H9 (cell line): ENCODE data around the gene SORBS1. TPM values are rescaled to one million over a fixed set of nuclear protein-coding genes. Genes with fewer than 3 reads are reported as not detected.
A peak's percentile ranks its signal among the peaks of the same experiment; 100 is the strongest.

Experiments
- DNase-seq: peaks from one replicate; pipeline ENCODE4 v3.0.0-alpha.2; 2017
- H2AFZ ChIP-seq: one replicate; pipeline ENCODE4 v1.6.1; 2013; ENCODE audit warnings: mild to moderate bottlenecking, low read length, control low read depth, moderate library complexity
- H2AK5ac ChIP-seq: 2 replicates; pipeline ENCODE4 v1.6.1; 2013; ENCODE audit warnings: low read length, control low read depth, mixed read lengths; ENCODE audit not compliant: insufficient read length
- H2BK120ac ChIP-seq: one replicate; pipeline ENCODE4 v1.6.1; 2013; ENCODE audit warnings: low read depth, mild to moderate bottlenecking, low read length, control low read depth, inconsistent platforms; ENCODE audit not compliant: poor library complexity, severe bottlenecking
- H2BK12ac ChIP-seq: 2 replicates; pipeline ENCODE4 v1.6.1; 2013; ENCODE audit warnings: low read length, control low read depth, mixed read lengths, low read depth; ENCODE audit not compliant: insufficient read length
- H2BK15ac ChIP-seq: 2 replicates; pipeline ENCODE4 v1.6.1; 2013; ENCODE audit warnings: low read depth, low read length, control low read depth
- H2BK20ac ChIP-seq: one replicate; pipeline ENCODE4 v1.6.1; 2013; ENCODE audit warnings: low read depth, mild to moderate bottlenecking, low read length, control low read depth, inconsistent platforms; ENCODE audit not compliant: poor library complexity, severe bottlenecking
- H2BK5ac ChIP-seq: 2 replicates; pipeline ENCODE4 v1.6.1; 2013; ENCODE audit warnings: low read length, control low read depth, mixed read lengths; ENCODE audit not compliant: insufficient read length
- H3K14ac ChIP-seq: 2 replicates; pipeline ENCODE4 v1.6.1; 2013; ENCODE audit warnings: low read length, control low read depth; ENCODE audit not compliant: insufficient read depth
- H3K18ac ChIP-seq: 2 replicates; pipeline ENCODE4 v1.6.1; 2013; ENCODE audit warnings: low read depth, mild to moderate bottlenecking, mixed read lengths, low read length, control low read depth; ENCODE audit not compliant: insufficient read length
- H3K23ac ChIP-seq: 2 replicates; pipeline ENCODE4 v1.6.1; 2013; ENCODE audit warnings: low read length, control low read depth, mixed read lengths, low read depth; ENCODE audit not compliant: insufficient read length
- H3K23me2 ChIP-seq: 2 replicates; pipeline ENCODE4 v1.6.1; 2013; ENCODE audit warnings: low read depth, mild to moderate bottlenecking, mixed read lengths, low read length, control low read depth; ENCODE audit not compliant: insufficient read length, poor library complexity, severe bottlenecking
- H3K27ac ChIP-seq: 2 replicates; pipeline ENCODE4 v1.5.1; 2013; ENCODE audit warnings: low read length, control low read depth, mixed read lengths, low read depth; ENCODE audit not compliant: insufficient read length
- H3K27me3 ChIP-seq: 2 replicates; pipeline ENCODE4 v1.6.1; 2013; ENCODE audit warnings: low read length, control low read depth, inconsistent platforms; ENCODE audit not compliant: insufficient read depth
- H3K4ac ChIP-seq: 2 replicates; pipeline ENCODE4 v1.6.1; 2013; ENCODE audit warnings: low read depth, mild to moderate bottlenecking, control low read depth, inconsistent platforms, low read length, moderate library complexity
- H3K4me1 ChIP-seq: 2 replicates; pipeline ENCODE4 v1.6.1; 2013; ENCODE audit warnings: low read length, control low read depth, inconsistent platforms; ENCODE audit not compliant: insufficient read depth
- H3K4me2 ChIP-seq: 2 replicates; pipeline ENCODE4 v1.6.1; 2013; ENCODE audit warnings: low read length, control low read depth, mixed read lengths; ENCODE audit not compliant: insufficient read length, insufficient read depth
- H3K56ac ChIP-seq: 2 replicates; pipeline ENCODE4 v1.6.1; 2013; ENCODE audit warnings: low read depth, mild to moderate bottlenecking, mixed read lengths, low read length, control low read depth; ENCODE audit not compliant: insufficient read length
- H3K79me1 ChIP-seq: 2 replicates; pipeline ENCODE4 v1.6.1; 2013; ENCODE audit warnings: low read depth, mild to moderate bottlenecking, moderate library complexity, low read length, control low read depth, inconsistent platforms; ENCODE audit not compliant: insufficient read depth, poor library complexity, severe bottlenecking
- H3K79me2 ChIP-seq: 2 replicates; pipeline ENCODE4 v1.6.1; 2013; ENCODE audit warnings: low read length, control low read depth, inconsistent platforms; ENCODE audit not compliant: insufficient read depth
- H3K9ac ChIP-seq: 2 replicates; pipeline ENCODE4 v1.6.1; 2013; ENCODE audit warnings: low read length, control low read depth, mixed read lengths; ENCODE audit not compliant: insufficient read length; ENCODE audit errors: extremely low read depth
- H3K9me3 ChIP-seq: one replicate; pipeline ENCODE4 v1.6.1; 2013; ENCODE audit warnings: low read depth, low read length, inconsistent platforms; ENCODE audit not compliant: control insufficient read depth
- H3T11ph ChIP-seq: one replicate; pipeline ENCODE4 v1.6.1; 2013; ENCODE audit warnings: mild to moderate bottlenecking, low read length, control low read depth, inconsistent platforms
- H4K20me1 ChIP-seq: one replicate; pipeline ENCODE4 v1.6.1; 2013; ENCODE audit not compliant: control insufficient read depth, insufficient read length, insufficient read depth
- H4K5ac ChIP-seq: 2 replicates; pipeline ENCODE4 v1.6.1; 2013; ENCODE audit warnings: low read depth, mild to moderate bottlenecking, mixed read lengths, low read length, control low read depth; ENCODE audit not compliant: insufficient read length
- H4K8ac ChIP-seq: replicated peaks from 2 replicates; pipeline ENCODE4 v1.6.1; 2013; ENCODE audit warnings: low read length, control low read depth, mixed read lengths, low read depth; ENCODE audit not compliant: insufficient read length
- H4K91ac ChIP-seq: 2 replicates; pipeline ENCODE4 v1.6.1; 2013; ENCODE audit warnings: low read depth, mild to moderate bottlenecking, moderate library complexity, mixed read lengths, low read length, control low read depth; ENCODE audit not compliant: insufficient read length
- H3K27ac Mint-ChIP-seq, 3 experiments: 2 replicates in 2 of 3; 3 replicates in 1 of 3; pipeline ENCODE4 v1.8.0; 2020 to 2021; ENCODE audit warnings: mixed read lengths in 3 of 3, mild to moderate bottlenecking in 1 of 3, moderate library complexity in 1 of 3
- H3K27me3 Mint-ChIP-seq: 2 replicates; pipeline ENCODE4 v1.8.0; 2021; ENCODE audit warnings: low read depth, mild to moderate bottlenecking, moderate library complexity, mixed read lengths
- H3K36me3 Mint-ChIP-seq, 3 experiments: 2 replicates in 2 of 3; 3 replicates in 1 of 3; pipeline ENCODE4 v1.8.0; 2020 to 2021; ENCODE audit warnings: low read depth in 3 of 3, mixed read lengths in 3 of 3; ENCODE audit not compliant: insufficient read depth in 1 of 3
- H3K4me1 Mint-ChIP-seq, 2 experiments: 2 replicates each; pipeline ENCODE4 v1.8.0; 2020; ENCODE audit warnings: mixed read lengths in 2 of 2
- H3K4me3 Mint-ChIP-seq, 2 experiments: 2 replicates in 1 of 2; 3 replicates in 1 of 2; pipeline ENCODE4 v1.8.0; 2020 to 2021; ENCODE audit warnings: mild to moderate bottlenecking in 2 of 2, mixed read lengths in 2 of 2, moderate library complexity in 1 of 2
- H3K9me3 Mint-ChIP-seq, 2 experiments: 2 replicates in 1 of 2; 3 replicates in 1 of 2; pipeline ENCODE4 v1.8.0; 2020; ENCODE audit warnings: mild to moderate bottlenecking in 2 of 2, mixed read lengths in 2 of 2, moderate library complexity in 1 of 2
- WGBS: extraction: QIAGEN DNeasy Blood & Tissue Kit; methylation state at CpG from one replicate; pipeline ENCODE4 v1.1.7; 2013; ENCODE audit warnings: missing lambda C conversion rate, low lambda C conversion rate, mixed read lengths; ENCODE audit not compliant: insufficient read length; ENCODE audit errors: extremely low coverage; 5-methylcytosine and 5-hydroxymethylcytosine counted together
- total RNA-seq: library from RNA; stranded (reverse); gene quantifications from 2 replicates; pipeline ENCODE4 v1.2.1, GENCODE V29; 2021
- TF ChIP-seq, protein P1 (sequence below): fragments of 200-600 bp; sonication (generic); conservative IDR thresholded peaks from 3 replicates; pipeline ENCODE4 v1.8.0; 2021; ENCODE audit warnings: antibody characterized with exemption, mild to moderate bottlenecking

SORBS1 gene
- total RNA-seq, 1 experiment from 2014 or later, result 24.3 TPM

GRCh38 chr10:95421782-95422181, 139.4 kb downstream of the SORBS1 start:
- no peak overlapping the region for H3K4me2 ChIP-seq
- Mint-ChIP-seq H3K9me3 (no peaks in the 10 kb centered on the region), H3K36me3 (no peaks in the 10 kb centered on the region), H3K4me1 (peaks cover 0 to 3% of the 10 kb centered on the region in 2 experiments; a peak in 2 of 4 replicates), H3K27ac (peak overlapping the region in 1 of 3 experiments; percentile 31; a peak in 1 of 7 replicates), H3K27me3 (no peaks in the 10 kb centered on the region), H3K4me3 (no peak overlapping the region)
- H2BK20ac ChIP-seq, result no peak overlapping the region
- H3K23ac ChIP-seq, result no peak overlapping the region
- no peak overlapping the region for H2BK120ac ChIP-seq
- no peak overlapping the region for H4K91ac ChIP-seq
- no peak for DNase-seq
- no peaks in the 10 kb centered on the region for H3K9me3 ChIP-seq
- no peak overlapping the region for H3T11ph ChIP-seq
- no peak overlapping the region for H3K27ac ChIP-seq
- H3K79me2 ChIP-seq, result no peaks in the 10 kb centered on the region
- no peak overlapping the region for H3K14ac ChIP-seq
- no peaks in the 10 kb centered on the region for H3K79me1 ChIP-seq
- no peak overlapping the region for H4K5ac ChIP-seq
- no peaks in the 10 kb centered on the region for H3K4me1 ChIP-seq
- H2AFZ ChIP-seq, result no peak overlapping the region
- H2AK5ac ChIP-seq, result no peak overlapping the region
- no peak overlapping the region for H3K18ac ChIP-seq
- no peak overlapping the region for H2BK5ac ChIP-seq
- TF ChIP-seq, protein P1, sequence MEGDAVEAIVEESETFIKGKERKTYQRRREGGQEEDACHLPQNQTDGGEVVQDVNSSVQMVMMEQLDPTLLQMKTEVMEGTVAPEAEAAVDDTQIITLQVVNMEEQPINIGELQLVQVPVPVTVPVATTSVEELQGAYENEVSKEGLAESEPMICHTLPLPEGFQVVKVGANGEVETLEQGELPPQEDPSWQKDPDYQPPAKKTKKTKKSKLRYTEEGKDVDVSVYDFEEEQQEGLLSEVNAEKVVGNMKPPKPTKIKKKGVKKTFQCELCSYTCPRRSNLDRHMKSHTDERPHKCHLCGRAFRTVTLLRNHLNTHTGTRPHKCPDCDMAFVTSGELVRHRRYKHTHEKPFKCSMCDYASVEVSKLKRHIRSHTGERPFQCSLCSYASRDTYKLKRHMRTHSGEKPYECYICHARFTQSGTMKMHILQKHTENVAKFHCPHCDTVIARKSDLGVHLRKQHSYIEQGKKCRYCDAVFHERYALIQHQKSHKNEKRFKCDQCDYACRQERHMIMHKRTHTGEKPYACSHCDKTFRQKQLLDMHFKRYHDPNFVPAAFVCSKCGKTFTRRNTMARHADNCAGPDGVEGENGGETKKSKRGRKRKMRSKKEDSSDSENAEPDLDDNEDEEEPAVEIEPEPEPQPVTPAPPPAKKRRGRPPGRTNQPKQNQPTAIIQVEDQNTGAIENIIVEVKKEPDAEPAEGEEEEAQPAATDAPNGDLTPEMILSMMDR, result no peak
- H3K9ac ChIP-seq, result no peak overlapping the region
- H4K20me1 ChIP-seq, result no peaks in the 10 kb centered on the region
- H3K27me3 ChIP-seq, result no peaks in the 10 kb centered on the region
- H3K23me2 ChIP-seq, result no peaks in the 10 kb centered on the region
- H2BK15ac ChIP-seq, result no peak overlapping the region
- H2BK12ac ChIP-seq, result no peak overlapping the region
- no CpG with 5 or more reads among the region's 3 CpGs for whole genome bisulfite sequencing
- H4K8ac ChIP-seq, result no peak overlapping the region
- H3K4ac ChIP-seq, result no peak overlapping the region
- no peak overlapping the region for H3K56ac ChIP-seq
